Measurements from ENCODE around the gene B4GALNT3.

The B4GALNT3 gene

DNA sequence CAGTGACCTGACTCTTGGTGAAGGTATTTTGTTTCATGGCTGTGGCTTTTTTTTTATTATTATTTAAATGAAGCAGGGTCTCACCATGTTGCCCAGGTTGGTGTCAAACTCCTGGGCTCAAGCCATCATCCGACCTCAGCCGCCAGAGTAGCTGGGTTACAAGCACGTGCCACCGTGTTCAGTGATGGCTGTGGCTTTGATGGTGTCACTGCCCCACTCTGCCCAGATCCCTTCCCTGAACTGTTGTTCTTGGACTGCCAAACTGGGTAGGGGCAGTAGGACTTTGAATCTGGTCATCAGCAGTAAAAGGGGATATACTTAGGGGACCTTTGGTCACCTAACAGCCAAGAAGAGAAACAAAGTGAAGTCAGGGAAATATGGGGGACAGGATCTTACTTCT lies 19.4 kb downstream of the B4GALNT3 start:
- H3K4me3 ChIP-seq (replicated peaks in 1 of 2; ENCODE audit: low read depth in 2 of 2, low read length in 2 of 2): no peak overlapping the region
- no peak for TF ChIP-seq CTCF (IDR thresholded peaks at IDR 0.05; ENCODE audit: low read depth, low read length)
- DNase-seq (ENCODE audit: low read depth in 2 of 2): no peak

- no peak for TF ChIP-seq CTCF (IDR thresholded peaks at IDR 0.05; ENCODE audit: low read depth, low read length)
- DNase-seq (ENCODE audit: low read depth in 2 of 2): peak; percentile 27 to 75
- H3K4me3 ChIP-seq (replicated peaks in 1 of 2; ENCODE audit: low read depth in 2 of 2, low read length in 2 of 2): no peak overlapping the region
These were observed 21.4 kb downstream of the B4GALNT3 start for GRCh38 chr12:480831-481816.

DNA sequence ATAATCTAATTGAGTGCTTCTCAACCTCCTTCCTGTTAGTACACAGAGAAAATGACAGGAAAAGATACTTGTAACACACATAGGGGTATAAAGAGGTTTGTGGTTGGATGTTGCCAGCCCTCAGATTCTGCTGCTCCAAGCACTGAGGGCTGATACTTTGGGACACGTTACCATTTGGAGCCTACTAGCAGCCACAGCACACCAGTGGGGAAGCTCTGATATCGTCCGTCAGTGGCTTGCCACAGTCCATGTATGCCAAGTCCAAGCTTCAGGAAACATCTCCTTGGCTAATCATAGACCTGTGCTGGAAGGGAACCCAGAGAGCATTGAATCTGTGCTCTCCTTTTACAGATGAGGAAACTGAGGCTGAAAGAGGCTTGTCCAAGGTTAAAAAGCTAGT lies 22.3 kb downstream of the B4GALNT3 start:
- TF ChIP-seq CTCF (IDR thresholded peaks at IDR 0.05; ENCODE audit: low read depth, low read length): no peak
- DNase-seq (ENCODE audit: low read depth in 2 of 2): no peak
- H3K4me3 ChIP-seq (replicated peaks in 1 of 2; ENCODE audit: low read depth in 2 of 2, low read length in 2 of 2): no peak overlapping the region

GRCh38 chr12:484096-484495 lies 24.4 kb downstream of the B4GALNT3 start:
- TF ChIP-seq CTCF (IDR thresholded peaks at IDR 0.05; ENCODE audit: low read depth, low read length): no peak
- DNase-seq (ENCODE audit: low read depth in 2 of 2): no peak
- no peak overlapping the region for H3K4me3 ChIP-seq (replicated peaks in 1 of 2; ENCODE audit: low read depth in 2 of 2, low read length in 2 of 2)

- H3K4me3 ChIP-seq (replicated peaks in 1 of 2; ENCODE audit: low read depth in 2 of 2, low read length in 2 of 2): no peak overlapping the region
- no peak for DNase-seq (ENCODE audit: low read depth in 2 of 2)
These were observed 30.5 kb downstream of the B4GALNT3 start for GRCh38 chr12:490260-490659.

DNA sequence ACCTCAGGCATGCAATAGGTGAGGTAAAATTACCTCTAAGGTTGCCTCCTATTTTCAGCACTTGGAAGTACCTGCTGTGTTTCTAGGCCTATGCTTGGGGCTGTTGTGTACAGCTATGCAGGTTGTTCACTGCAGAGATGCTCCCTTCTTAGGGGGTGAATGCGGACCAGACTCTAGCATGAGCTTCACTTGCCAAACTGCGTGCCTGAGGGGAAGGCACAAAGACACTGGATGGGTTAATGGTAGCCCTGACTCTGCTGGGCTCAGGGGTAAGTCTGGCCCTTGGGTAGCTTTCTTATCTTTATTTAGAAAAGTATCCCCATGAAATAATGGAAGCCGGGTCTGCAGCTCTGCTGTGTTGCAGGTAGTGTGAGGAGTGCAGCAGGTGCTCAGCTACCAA lies 35.7 kb downstream of the B4GALNT3 start:
- DNase-seq (ENCODE audit: low read depth in 2 of 2): no peak
- no peak overlapping the region for H3K4me3 ChIP-seq (replicated peaks in 1 of 2; ENCODE audit: low read depth in 2 of 2, low read length in 2 of 2)
- no peak for TF ChIP-seq CTCF (IDR thresholded peaks at IDR 0.05; ENCODE audit: low read depth, low read length)

More at GRCh38 chr12:490260-490659, 30.5 kb downstream of the B4GALNT3 start:
- TF ChIP-seq CTCF (IDR thresholded peaks at IDR 0.05; ENCODE audit: low read depth, low read length): no peak
